HUES48 (cell line): Measurements from ENCODE around the gene ZNF559.
"Not testable (repeated sequence)": the region's sequence is repeated elsewhere in the genome, so short reads cannot be mapped to it uniquely, and the experiment has no call there.

Source experiments
- H3K27ac ChIP-seq: one replicate; pipeline ENCODE4 v1.7.0; 2013; ENCODE audit warnings: low read depth, low read length, inconsistent platforms
- H3K27me3 ChIP-seq: 2 replicates; pipeline ENCODE4 v1.6.1; 2013; ENCODE audit warnings: mild to moderate bottlenecking, low read length; ENCODE audit not compliant: control insufficient read depth, insufficient read depth
- H3K36me3 ChIP-seq: 2 replicates; pipeline ENCODE4 v1.6.1; 2013; ENCODE audit warnings: low read length; ENCODE audit not compliant: control insufficient read depth, insufficient read depth
- H3K4me1 ChIP-seq: 2 replicates; pipeline ENCODE4 v1.6.1; 2013; ENCODE audit warnings: mild to moderate bottlenecking, low read length; ENCODE audit not compliant: control insufficient read depth, insufficient read depth
- H3K4me3 ChIP-seq: 2 replicates; pipeline ENCODE4 v1.5.1; 2013; ENCODE audit warnings: mild to moderate bottlenecking, low read depth, low read length
- H3K9ac ChIP-seq: 2 replicates; pipeline ENCODE4 v1.6.1; 2013; ENCODE audit warnings: mild to moderate bottlenecking, low read depth, low read length, moderate library complexity
- H3K9me3 ChIP-seq: 2 replicates; pipeline ENCODE4 v1.6.1; 2013; ENCODE audit warnings: low read length; ENCODE audit not compliant: control insufficient read depth, insufficient read depth

ZNF559 gene

DNA sequence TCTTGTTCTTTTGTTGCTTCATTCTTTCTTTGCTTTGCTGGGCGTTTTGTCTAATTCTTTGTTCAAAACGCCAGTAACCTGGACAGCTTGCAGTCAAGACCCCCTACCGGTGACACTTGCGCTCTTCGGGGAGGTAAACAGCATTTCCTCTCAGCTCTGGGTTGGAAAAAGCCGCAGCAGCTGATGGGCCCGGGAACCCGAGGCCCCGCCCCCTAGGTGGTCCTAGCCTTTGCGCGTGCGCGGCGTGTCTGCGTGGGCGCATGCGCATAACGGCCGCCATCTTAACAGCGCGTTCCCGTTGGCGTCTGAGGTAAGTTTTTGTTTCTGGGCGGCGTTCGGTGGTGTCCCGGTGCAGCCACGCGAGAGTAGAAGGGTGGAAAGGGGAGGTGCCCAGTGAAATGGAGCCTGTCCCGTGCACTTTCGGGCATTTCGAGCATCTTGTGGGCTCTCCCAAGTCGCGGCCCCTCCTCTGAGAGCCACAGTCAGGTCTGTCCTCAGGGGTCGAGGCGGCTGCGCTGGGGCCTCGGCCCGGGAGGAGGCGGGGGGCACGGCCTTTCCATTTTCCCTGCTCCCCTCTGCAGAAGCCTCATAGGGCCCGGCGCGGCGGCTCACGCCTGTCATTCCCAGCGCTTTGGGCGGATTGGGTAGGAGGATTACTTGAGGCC is at the start of gene ZNF559:
Gene ZNF559 (plus strand): TSS at position 261 of the 665 bp plus-strand sequence. CDS start 14,371 bp downstream, outside the sequence.
- peaks cover 52% of the 10 kb centered on the region for H3K9me3 ChIP-seq
- H3K4me3 ChIP-seq = peak within 1 kb of the TSS; percentile 80
- H3K27me3 ChIP-seq = no peaks in the 10 kb centered on the region
- peak within 1 kb of the TSS; percentile 85 for H3K9ac ChIP-seq
- peaks cover 14% of the 10 kb centered on the region for H3K36me3 ChIP-seq
- H3K27ac ChIP-seq = peak within 1 kb of the TSS; percentile 91
- no peaks in the 10 kb centered on the region for H3K4me1 ChIP-seq

DNA sequence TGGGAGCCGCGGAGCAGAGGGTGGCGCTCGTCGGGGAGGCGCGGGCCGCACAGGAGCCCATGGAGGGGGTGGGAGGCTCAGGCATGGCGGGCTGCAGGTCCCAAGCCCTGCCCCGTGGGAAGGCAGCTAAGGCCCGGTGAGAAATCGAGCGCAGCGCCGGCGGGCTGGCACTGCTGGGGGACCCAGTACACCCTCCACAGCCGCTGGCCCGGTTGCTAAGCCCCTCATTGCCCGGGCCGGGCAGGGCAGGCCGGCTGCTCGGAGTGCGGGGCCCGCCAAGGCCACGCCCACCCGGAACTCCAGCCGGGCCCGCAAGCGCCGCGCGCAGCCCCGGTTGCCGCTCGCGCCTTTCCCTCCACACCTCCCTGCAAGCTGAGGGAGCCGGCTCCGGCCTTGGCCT is 40.5 kb upstream of the ZNF559 start:
- not testable (repeated sequence) for H3K27me3 ChIP-seq, H3K4me3 ChIP-seq, H3K4me1 ChIP-seq, H3K27ac ChIP-seq, H3K36me3 ChIP-seq, H3K9ac ChIP-seq
- H3K9me3 ChIP-seq = peaks cover 78% of the 10 kb centered on the region

DNA sequence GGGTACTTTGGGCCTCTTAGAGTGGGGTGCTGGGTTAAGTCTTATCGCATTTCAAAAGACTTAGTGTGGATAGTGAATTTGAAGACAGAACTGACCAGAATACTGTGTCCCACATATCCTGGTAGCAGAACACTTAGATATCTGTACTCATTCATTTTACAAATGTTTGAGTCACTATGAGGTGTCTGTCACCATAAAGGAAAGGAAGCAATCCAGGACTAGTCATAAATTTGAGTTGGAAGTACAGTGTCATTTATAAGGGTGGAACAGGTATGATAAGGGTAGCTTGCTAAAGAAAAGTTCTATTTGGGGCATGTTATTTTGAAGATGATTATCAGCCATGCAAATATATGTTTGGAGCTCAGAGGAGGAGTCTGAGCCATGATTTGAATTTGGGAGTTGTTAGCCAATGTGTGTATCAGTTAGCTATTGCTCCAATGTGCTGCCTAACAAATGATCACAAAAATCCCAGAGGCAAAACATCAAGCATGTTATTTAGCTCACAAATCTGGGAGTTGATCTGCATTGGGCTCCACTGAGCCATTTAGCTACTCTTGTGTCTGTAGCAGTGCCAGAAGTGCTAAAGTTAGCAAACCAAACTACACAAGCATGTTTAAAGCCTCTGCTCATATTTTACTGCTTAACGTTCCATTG is 34.6 kb upstream of the ZNF559 start:
- H3K27ac ChIP-seq = no peak overlapping the region
- H3K9me3 ChIP-seq = peaks cover 83% of the 10 kb centered on the region
- no peak overlapping the region for H3K4me3 ChIP-seq
- H3K27me3 ChIP-seq = no peaks in the 10 kb centered on the region
- no peaks in the 10 kb centered on the region for H3K4me1 ChIP-seq
- no peaks in the 10 kb centered on the region for H3K36me3 ChIP-seq
- H3K9ac ChIP-seq = no peak overlapping the region

DNA sequence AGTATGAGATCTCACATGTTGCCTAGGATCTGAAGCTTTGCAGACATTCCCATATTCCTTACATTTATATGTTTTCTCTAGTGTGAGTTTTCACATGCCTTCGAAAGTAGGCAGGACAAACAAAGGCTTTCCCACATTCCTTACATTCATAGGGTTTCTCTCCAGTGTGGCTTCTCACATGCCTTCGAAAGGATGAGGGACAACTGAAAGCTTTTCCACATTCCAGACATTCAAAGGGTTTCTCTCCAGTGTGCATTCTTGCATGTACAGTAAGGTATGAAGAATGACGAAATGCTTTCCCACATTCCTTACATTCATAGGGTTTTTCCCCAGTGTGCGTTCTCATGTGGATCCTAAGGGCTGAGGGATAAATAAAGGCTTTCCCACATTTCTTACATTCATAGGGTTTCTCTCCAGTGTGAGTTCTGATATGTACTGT is 28.5 kb upstream of the ZNF559 start:
- Histone ChIP-seq H3K9ac (no peak overlapping the region), H3K27ac (no peak overlapping the region), H3K36me3 (peaks cover 26% of the 10 kb centered on the region), H3K4me3 (no peak overlapping the region; the same call in 1 of the 2 replicates), H3K9me3 (peaks cover 97% of the 10 kb centered on the region), H3K27me3 (no peaks in the 10 kb centered on the region), H3K4me1 (no peaks in the 10 kb centered on the region)

- no peaks in the 10 kb centered on the region for H3K27me3 ChIP-seq
- no peaks in the 10 kb centered on the region for H3K4me1 ChIP-seq
- H3K36me3 ChIP-seq = peaks cover 33% of the 10 kb centered on the region
- H3K27ac ChIP-seq = peak overlapping the region; percentile 32
- no peak overlapping the region; the same call in none of the 2 replicates for H3K4me3 ChIP-seq
- H3K9me3 ChIP-seq = peaks cover 97% of the 10 kb centered on the region
- H3K9ac ChIP-seq = no peak overlapping the region
These were observed 27.6 kb upstream of the ZNF559 start for GRCh38 chr19:9296336-9296735.

DNA sequence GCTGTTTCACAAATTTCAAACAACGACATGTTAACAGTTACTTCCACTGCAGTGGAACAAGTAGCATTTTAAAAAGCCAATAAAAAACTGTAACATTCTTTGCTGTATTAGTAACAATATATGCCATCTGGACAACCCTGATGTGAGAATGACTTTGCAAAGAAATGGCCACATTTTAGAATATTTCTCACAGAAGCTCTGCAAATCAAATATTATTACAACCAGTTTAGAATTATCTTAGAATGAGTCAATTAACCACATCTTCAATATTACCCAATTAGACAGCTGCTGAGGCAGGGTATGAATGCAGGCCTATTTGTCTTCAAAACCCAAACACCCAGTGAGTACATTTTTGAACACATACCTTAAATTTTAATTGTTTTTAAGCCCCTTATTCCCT is 17.5 kb upstream of the ZNF559 start:
- Histone ChIP-seq H3K9me3 (peaks cover 36% of the 10 kb centered on the region), H3K36me3 (peaks cover 7% of the 10 kb centered on the region; the same call in 1 of the 2 replicates), H3K9ac (no peak overlapping the region), H3K4me3 (no peak overlapping the region), H3K27ac (no peak overlapping the region), H3K27me3 (no peaks in the 10 kb centered on the region), H3K4me1 (no peaks in the 10 kb centered on the region)

DNA sequence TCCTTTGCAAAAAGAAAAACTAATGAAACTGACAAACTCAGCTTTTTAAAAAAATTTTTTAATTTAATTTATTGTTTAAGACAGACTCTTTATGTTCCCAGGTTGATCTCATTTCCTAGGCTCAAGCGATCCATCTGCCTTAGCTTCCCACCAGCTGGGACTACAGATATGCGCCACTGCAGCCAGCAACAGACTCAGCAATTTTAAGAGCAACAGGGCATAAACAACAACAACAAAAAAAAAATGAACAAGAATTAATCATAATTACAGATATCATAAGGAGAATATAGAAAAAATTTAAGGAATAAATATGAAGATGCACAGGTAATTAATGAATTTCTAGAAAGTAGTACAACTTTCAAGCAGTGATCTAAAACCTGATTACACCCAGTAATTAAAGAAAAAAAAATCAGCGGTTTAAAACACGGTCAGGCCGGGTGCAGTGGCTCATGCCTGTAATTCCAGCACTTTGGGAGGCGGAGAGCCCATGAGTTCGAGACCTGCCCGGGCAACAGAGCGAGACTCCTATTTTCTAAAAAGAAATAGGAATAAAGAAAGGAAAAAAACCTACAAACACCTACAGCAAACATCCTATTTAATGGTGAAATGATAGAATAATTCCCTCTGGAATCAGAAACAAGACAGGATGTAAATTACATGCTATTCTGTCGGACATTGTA is 15.7 kb upstream of the ZNF559 start:
- H3K27ac ChIP-seq = no peak overlapping the region
- no peaks in the 10 kb centered on the region for H3K27me3 ChIP-seq
- H3K4me1 ChIP-seq = no peaks in the 10 kb centered on the region
- H3K4me3 ChIP-seq = peak overlapping the region; percentile 92
- H3K9me3 ChIP-seq = peaks cover 31% of the 10 kb centered on the region
- H3K36me3 ChIP-seq = 0 out of 2 replicates have a peak, but pooled peaks cover 4% of the 10 kb centered on the region
- no peak overlapping the region for H3K9ac ChIP-seq

GRCh38 chr19:9309139-9309973 is 14.6 kb upstream of the ZNF559 start, which contains the start of gene ZNF699:
Gene ZNF699, minus strand, starts transcription at chr19:9309838. Its CDS starts 4,719 bp downstream, at chr19:9305119.
- Histone ChIP-seq H3K27ac (peak within 1 kb of the TSS; percentile 95), H3K9me3 (peaks cover 30% of the 10 kb centered on the region), H3K4me3 (peak within 1 kb of the TSS; percentile 92), H3K36me3 (0 out of 2 replicates have a peak, but pooled peaks cover under 1% of the 10 kb centered on the region), H3K4me1 (no peaks in the 10 kb centered on the region), H3K27me3 (no peaks in the 10 kb centered on the region), H3K9ac (peak within 1 kb of the TSS; percentile 71)

DNA sequence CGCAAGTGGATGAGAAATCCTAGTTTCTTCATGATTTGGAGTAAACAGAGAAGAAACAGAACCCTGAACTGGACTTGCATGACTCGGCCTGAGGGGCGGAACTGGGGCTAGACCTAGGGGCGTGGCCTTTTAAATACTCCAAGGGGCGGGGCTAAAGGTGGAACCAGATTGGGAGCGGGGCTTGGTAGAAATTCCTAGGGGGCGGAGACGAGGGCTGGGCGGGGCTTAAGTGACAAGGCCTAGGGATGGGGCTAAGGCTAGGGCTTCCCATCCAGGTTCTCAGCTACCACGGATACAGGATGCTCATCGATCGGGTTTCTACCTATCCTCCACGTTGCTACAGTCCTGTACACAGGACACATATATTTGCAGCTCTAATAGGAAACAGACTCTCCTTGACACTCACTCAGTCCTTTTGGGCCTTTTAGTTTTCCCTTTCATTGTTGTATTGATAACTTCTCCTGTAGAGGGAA is 14.0 kb upstream of the ZNF559 start:
- peak overlapping the region; percentile 92 for H3K4me3 ChIP-seq

DNA sequence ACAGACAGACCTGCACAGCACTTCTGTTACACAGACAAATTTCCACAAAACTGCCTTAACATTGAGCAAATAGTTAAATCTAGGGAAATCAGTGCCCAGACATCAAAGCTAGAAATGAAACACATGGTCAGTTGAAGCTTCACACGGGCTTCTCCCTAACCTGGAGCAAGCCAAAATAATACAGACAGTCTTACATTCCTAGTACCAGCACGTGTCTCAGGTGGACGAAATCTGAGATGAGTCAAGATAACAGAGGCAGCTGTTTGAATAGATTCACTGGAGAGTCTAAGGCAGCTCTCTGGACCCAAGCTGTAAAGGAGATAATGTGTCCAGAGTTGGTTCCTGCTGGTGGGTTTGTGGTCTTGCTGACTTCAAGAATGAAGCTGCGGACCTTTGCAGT is 10.2 kb upstream of the ZNF559 start:
- Histone ChIP-seq H3K4me3 (no peak overlapping the region), H3K9me3 (peaks cover 44% of the 10 kb centered on the region), H3K9ac (no peak overlapping the region), H3K27me3 (no peaks in the 10 kb centered on the region), H3K4me1 (no peaks in the 10 kb centered on the region), H3K36me3 (no peaks in the 10 kb centered on the region), H3K27ac (no peak overlapping the region)

More for the DNA sequence above, 14.0 kb upstream of the ZNF559 start:
- Histone ChIP-seq H3K9ac (peak overlapping the region; percentile 71; the same call in 1 of the 2 replicates), H3K27me3 (no peaks in the 10 kb centered on the region), H3K4me1 (no peaks in the 10 kb centered on the region), H3K36me3 (no peaks in the 10 kb centered on the region), H3K9me3 (peaks cover 29% of the 10 kb centered on the region), H3K27ac (peak overlapping the region; percentile 95)
